GM20000 (cell line): ENCODE measurements around the gene PTPRM.

Source experiments
- DNase-seq: peaks from one replicate; pipeline ENCODE4 v3.0.0; 2012; ENCODE audit warnings: low spot score
- CTCF ChIP-seq: IDR thresholded peaks from 2 replicates; pipeline ENCODE4 v1.5.1; 2012; ENCODE audit warnings: mild to moderate bottlenecking, control low read depth; ENCODE audit errors: extremely low read depth, missing control alignments

The PTPRM gene

GRCh38 chr18:7784171-7784570 is 217.1 kb downstream of the PTPRM start:
- DNase-seq = no peak
- TF ChIP-seq CTCF = no peak

GRCh38 chr18:7786569-7786968 is 219.5 kb downstream of the PTPRM start:
- TF ChIP-seq CTCF = no peak
- no peak for DNase-seq

- DNase-seq = no peak
- no peak for TF ChIP-seq CTCF
Observed at GRCh38 chr18:7787339-7787738, 220.2 kb downstream of the PTPRM start.

GRCh38 chr18:7789856-7790552 is 222.9 kb downstream of the PTPRM start:
- TF ChIP-seq CTCF = no peak

GRCh38 chr18:7793100-7793499 is 226.0 kb downstream of the PTPRM start:
- no peak for TF ChIP-seq CTCF
- no peak for DNase-seq

More at GRCh38 chr18:7789856-7790552, 222.9 kb downstream of the PTPRM start:
- DNase-seq = peak; percentile 5

GRCh38 chr18:7803956-7804469 is 236.9 kb downstream of the PTPRM start:
- TF ChIP-seq CTCF = no peak

GRCh38 chr18:7805096-7805495 is 238.0 kb downstream of the PTPRM start:
- no peak for DNase-seq
- no peak for TF ChIP-seq CTCF

More at GRCh38 chr18:7803956-7804469, 236.9 kb downstream of the PTPRM start:
- DNase-seq = no peak
